NCI-H1417 treated with DMSO at 0.1 percent for 48 hours (cell line): ENCODE results near the gene KIR2DL1.
"Not testable (repeated sequence)": the region's sequence is repeated elsewhere in the genome, so short reads cannot be mapped to it uniquely, and the experiment has no call there.

Experiments
- DNase-seq: peaks from one replicate; lab custom pipeline; 2025; lab: John Stamatoyannopoulos, UW

The KIR2DL1 gene

GRCh38 chr19:54769646-54770045 lies at the start of gene KIR2DL1:
Gene KIR2DL1, plus strand, starts transcription at chr19:54769793. Its CDS starts 58 bp downstream, at chr19:54769851.
- not testable (repeated sequence) for DNase-seq

DNA sequence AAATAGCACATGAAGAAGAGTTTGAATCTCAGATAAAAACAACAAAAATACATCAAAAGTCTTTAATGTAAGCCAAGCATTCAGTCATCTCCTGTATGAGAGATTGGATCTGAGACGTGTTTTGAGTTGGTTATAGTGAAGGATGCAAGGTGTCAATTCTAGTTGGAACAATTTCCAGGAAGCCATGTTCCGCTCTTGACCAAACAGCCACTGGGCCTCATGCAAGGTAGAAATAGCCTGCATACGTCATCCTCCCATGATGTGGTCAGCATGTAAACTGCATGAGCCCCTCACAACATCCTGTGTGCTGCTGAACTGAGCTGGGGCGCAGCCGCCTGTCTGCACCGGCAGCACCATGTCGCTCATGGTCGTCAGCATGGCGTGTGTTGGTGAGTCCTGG lies 45.5 kb upstream of the KIR2DL1 start, which contains the start of gene KIR3DL3:
Gene KIR3DL3, plus strand, starts transcription at position 301 of the 400 bp plus-strand sequence. Its CDS starts 55 bp downstream, at position 356.
- no peak for DNase-seq

GRCh38 chr19:54724644-54725043 lies 44.9 kb upstream of the KIR2DL1 start:
- no peak for DNase-seq

- DNase-seq = no peak
These were observed 44.3 kb upstream of the KIR2DL1 start for GRCh38 chr19:54725321-54725720.

DNA sequence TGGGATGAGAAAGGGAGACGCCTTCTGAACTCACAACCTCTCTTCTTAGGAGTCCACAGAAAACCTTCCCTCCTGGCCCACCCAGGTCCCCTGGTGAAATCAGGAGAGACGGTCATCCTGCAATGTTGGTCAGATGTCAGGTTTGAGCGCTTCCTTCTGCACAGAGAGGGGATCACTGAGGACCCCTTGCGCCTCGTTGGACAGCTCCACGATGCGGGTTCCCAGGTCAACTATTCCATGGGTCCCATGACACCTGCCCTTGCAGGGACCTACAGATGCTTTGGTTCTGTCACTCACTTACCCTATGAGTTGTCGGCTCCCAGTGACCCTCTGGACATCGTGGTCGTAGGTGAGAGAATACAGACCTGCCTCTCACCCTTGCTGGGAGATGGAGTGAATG lies 42.0 kb upstream of the KIR2DL1 start:
- no peak for DNase-seq

DNA sequence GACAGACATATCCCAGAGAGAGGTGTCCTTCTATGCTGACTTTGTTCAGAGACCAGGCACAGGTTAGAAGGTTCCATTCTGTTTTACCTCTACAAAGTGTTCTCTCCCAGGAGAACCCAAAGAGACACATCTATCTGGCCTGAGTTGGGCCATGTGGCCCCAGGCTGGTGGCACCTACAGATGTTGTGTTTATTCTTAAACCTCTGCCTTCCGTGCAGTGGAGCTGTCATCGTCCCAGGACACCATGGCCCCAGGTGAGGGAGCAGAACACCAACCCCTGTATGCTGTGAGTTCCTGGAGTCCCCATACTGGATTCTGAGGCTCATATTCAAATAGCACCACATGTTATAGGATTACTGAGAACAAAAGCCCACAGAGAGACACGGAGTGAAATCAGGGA lies 41.4 kb upstream of the KIR2DL1 start:
- DNase-seq = no peak

- no peak for DNase-seq
These were observed 40.0 kb upstream of the KIR2DL1 start for GRCh38 chr19:54729416-54730188.

DNA sequence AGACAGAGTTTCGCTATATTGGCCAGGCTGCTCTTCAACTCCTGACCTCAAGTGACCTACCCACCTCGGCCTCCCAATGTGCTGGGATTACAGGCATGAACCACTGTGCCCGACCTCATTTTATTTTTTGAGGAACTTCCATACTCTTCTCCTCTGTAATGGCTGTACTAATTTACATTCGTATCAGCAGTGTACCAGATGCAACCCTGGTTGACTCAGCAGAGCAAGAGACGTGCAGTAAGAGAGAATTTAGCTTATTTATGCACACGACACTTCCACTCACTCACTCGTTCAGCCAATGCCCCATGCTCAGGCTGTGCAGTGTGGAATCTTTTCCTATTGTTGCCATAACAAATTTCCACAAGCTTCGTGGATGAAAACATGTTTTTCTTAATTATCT lies 38.4 kb upstream of the KIR2DL1 start:
- no peak for DNase-seq

- not testable (repeated sequence) for DNase-seq
These were observed 31.3 kb upstream of the KIR2DL1 start, which contains the start of gene KIR2DL3 for GRCh38 chr19:54738306-54738705. Gene KIR2DL3, plus strand, starts transcription at chr19:54738513. Its CDS starts 33 bp downstream, at chr19:54738546.

DNA sequence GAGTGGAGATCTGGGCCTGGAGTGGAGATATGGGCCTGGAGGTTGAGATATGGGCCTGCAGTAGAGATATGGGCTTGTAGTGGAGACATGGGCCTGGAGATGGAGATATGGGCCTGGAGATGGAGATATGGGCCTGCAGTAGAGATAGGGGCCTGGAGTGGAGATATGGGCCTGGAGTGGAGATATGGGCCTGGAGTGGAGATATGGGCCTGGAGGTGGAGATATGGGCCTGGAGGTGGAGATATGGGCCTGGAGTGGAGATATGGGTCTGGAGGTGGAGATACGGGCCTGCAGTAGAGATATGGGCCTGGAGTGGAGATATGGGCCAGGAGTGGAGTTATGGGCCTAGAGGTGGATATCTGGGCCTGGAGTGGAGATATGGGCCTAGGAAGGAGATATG lies 30.9 kb upstream of the KIR2DL1 start:
- no peak for DNase-seq

GRCh38 chr19:54739587-54740497 lies 29.8 kb upstream of the KIR2DL1 start:
- no peak for DNase-seq

DNA sequence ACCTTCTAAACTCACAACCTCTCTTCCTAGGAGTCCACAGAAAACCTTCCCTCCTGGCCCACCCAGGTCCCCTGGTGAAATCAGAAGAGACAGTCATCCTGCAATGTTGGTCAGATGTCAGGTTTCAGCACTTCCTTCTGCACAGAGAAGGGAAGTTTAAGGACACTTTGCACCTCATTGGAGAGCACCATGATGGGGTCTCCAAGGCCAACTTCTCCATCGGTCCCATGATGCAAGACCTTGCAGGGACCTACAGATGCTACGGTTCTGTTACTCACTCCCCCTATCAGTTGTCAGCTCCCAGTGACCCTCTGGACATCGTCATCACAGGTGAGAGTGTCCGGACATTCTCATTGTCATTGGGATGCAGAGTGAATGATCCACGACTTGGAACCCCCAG lies 27.6 kb upstream of the KIR2DL1 start:
- DNase-seq = not testable (repeated sequence)

GRCh38 chr19:54744080-54744479 lies 25.5 kb upstream of the KIR2DL1 start:
- DNase-seq = not testable (repeated sequence)

DNA sequence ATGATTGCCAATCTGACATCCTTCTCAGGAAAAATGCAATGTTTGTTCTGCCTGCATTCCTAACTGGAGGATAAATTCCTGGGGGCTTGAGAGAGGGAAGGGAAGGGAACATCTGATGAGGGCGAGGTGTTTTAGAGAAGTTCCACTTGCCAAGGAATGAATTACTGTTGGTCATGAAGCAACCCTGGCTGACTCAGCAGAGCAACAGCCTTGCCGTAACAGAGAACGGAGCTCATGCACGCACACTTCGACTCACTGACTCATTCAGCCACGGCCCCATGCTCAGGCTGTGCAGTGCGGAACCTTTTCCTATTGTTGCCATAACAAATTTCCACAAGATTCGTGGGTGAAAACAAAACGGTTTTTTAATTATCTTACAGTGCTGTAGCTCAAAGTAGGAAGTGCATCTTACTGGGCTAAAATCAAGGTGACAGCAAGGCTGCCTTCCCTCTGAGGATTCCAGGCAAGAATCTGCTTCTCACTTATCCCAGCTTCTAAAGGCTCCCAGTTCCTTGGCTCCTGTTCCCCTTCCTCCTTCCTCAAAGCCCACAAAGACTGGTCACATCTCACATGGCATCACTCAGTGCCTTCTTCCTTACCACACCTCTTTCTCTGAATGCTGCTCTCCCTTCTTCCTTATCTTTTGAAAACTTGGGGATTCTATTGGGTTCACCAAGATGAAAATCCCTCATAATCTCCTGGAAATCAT lies 21.8 kb upstream of the KIR2DL1 start:
- DNase-seq = not testable (repeated sequence)

GRCh38 chr19:54750276-54750675 lies 19.3 kb upstream of the KIR2DL1 start:
- not testable (repeated sequence) for DNase-seq

DNA sequence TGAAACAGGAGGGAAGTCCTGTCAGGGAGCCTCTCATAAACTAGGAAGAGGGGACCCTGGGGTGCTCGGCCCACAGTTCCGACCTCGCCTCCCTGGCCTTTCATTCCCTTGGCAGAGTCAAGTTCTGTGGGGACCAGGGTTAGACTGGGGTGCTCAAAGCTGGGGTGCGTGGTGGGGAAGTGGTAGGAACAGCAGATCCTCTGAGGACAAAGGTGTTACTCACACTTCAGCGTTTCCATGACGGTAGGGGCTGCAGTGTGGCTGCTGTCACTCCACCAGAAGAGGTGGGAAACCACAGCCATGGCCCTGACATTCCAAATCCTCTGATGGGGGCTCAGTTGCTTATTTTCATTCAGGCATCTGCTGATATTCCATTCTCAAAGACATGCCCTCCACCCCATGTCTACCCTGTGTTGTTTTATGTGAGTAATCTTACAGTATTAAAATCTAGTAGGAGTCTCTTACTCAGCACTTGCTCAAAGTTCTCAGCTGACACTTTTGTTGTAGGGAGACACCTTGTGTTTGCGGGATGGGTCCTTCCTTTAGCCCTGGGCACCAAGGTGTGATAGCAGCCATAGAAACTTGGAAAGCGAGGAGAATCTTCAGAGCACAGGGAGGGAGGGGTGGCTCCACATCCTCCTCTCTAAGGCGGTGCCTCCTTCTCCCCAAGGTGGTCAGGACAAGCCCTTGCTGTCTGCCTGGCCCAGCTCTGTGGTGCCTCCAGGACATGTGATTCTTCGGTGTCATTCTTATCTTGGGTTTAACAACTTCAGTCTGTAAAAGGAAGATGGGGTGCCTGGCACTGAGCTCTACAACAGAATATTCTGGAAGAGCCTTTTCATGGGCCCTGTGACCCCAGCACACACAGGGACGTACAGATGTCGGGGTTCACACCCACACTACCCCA lies 13.1 kb upstream of the KIR2DL1 start:
- not testable (repeated sequence) for DNase-seq

DNA sequence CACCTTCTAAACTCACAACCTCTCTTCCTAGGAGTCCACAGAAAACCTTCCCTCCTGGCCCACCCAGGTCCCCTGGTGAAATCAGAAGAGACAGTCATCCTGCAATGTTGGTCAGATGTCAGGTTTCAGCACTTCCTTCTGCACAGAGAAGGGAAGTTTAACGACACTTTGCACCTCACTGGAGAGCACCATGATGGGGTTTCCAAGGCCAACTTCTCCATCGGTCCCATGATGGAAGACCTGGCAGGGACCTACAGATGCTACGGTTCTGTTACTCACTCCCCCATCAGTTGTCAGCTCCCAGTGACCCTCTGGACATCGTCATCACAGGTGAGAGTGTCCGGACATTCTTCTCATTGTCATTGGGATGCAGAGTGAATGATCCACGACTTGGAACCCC lies 11.0 kb upstream of the KIR2DL1 start:
- not testable (repeated sequence) for DNase-seq

- not testable (repeated sequence) for DNase-seq
These were observed 5.4 kb upstream of the KIR2DL1 start for GRCh38 chr19:54764219-54764618.

DNA sequence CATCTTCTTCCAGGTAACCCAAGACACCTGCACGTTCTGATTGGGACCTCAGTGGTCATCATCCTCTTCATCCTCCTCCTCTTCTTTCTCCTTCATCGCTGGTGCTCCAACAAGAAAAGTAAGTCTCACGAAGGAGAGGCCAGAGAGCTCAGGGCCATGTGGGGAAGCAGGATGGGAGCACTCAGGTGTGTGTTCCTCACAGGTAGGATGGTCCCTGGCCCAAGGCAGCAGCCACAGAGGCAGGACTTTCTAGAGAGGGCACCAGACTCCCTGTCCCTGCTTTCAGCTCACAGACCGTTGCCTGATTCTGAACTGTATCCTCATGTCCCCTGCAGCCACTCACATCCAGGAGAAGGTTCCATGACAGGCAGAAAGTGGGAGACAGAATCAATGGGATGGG lies 3.1 kb upstream of the KIR2DL1 start:
- DNase-seq = not testable (repeated sequence)

DNA sequence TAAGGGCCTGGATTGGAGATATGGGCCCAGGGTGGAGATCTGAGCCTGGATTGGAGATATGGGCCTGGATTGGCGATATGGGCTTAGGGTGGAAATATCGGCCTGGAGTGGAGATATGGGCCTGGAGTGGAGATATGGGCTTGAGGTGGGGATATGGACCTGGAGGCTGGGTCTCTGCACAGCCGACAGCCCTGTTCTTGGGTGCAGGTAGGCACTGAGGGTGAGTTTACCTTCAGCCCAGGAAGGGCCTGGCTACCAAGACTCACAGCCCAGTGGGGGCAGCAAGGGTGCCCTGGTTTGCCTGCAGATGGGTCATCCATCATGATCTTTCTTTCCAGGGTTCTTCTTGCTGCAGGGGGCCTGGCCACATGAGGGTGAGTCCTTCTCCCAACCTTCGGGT lies 918 bp downstream of the KIR2DL1 start:
- DNase-seq = not testable (repeated sequence)
